BLaER1 (cell line): ENCODE measurements around the gene RASSF5.

ENCODE experiments used
- H3K27ac ChIP-seq: shearing (Covaris generic); formaldehyde crosslinking; 2 replicates; pipeline ENCODE4 v1.8.1; 2022
- H3K27me3 ChIP-seq: shearing (Covaris generic); formaldehyde crosslinking; 2 replicates; pipeline ENCODE4 v1.8.1; 2022
- H3K36me3 ChIP-seq: shearing (Covaris generic); formaldehyde crosslinking; 2 replicates; pipeline ENCODE4 v1.8.1; 2022
- H3K4me1 ChIP-seq: shearing (Covaris generic); formaldehyde crosslinking; 2 replicates; pipeline ENCODE4 v1.8.1; 2022
- H3K4me2 ChIP-seq: shearing (Covaris generic); formaldehyde crosslinking; 2 replicates; pipeline ENCODE4 v1.8.1; 2022
- H3K4me3 ChIP-seq: shearing (Covaris generic); formaldehyde crosslinking; 2 replicates; pipeline ENCODE4 v1.8.1; 2022
- H3K9ac ChIP-seq: shearing (Covaris generic); formaldehyde crosslinking; 2 replicates; pipeline ENCODE4 v1.8.1; 2022
- H3K9me3 ChIP-seq: shearing (Covaris generic); formaldehyde crosslinking; 2 replicates; pipeline ENCODE4 v1.8.1; 2022
- H4K20me1 ChIP-seq: shearing (Covaris generic); formaldehyde crosslinking; 2 replicates; pipeline ENCODE4 v1.8.1; 2022
- Cebpa-rat ChIP-seq: shearing (Covaris generic); IDR thresholded peaks from 2 replicates; pipeline ENCODE4 v1.8.1; 2022

The RASSF5 gene

DNA sequence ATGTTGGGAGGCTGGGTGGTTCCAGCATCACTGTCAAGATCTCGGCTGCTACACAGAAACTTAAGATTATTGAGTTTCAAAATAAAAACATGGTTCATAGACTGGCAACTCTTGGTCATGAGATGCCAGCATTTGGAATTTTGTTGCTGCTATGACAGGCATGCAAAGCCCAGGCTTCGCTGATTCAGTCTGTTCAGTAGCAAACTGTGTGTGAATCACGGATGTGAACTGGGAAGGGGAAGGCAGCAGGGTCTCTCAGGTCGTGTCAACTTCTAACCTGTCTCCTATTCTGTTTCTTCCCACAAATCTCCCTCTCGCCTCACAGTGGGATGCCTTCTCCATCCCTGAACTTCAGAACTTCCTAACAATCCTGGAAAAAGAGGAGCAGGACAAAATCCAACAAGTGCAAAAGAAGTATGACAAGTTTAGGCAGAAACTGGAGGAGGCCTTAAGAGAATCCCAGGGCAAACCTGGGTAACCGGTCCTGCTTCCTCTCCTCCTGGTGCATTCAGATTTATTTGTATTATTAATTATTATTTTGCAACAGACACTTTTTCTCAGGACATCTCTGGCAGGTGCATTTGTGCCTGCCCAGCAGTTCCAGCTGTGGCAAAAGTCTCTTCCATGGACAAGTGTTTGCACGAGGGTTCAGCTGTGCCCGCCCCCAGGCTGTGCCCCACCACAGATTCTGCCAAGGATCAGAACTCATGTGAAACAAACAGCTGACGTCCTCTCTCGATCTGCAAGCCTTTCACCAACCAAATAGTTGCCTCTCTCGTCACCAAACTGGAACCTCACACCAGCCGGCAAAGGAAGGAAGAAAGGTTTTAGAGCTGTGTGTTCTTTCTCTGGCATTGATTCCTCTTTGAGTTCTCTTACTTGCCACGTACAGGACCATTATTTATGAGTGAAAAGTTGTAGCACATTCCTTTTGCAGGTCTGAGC, 79.4 kb downstream of the RASSF5 start:
- TF ChIP-seq Cebpa-rat: no peak
- Histone ChIP-seq H3K36me3 (peaks cover 99% of the 10 kb centered on the region), H3K4me3 (no peak overlapping the region), H3K4me2 (no peak overlapping the region), H3K27ac (no peak overlapping the region), H3K27me3 (no peaks in the 10 kb centered on the region), H3K9me3 (no peaks in the 10 kb centered on the region), H3K9ac (no peak overlapping the region), H4K20me1 (peaks cover 91% of the 10 kb centered on the region), H3K4me1 (peaks cover 19% of the 10 kb centered on the region)

DNA sequence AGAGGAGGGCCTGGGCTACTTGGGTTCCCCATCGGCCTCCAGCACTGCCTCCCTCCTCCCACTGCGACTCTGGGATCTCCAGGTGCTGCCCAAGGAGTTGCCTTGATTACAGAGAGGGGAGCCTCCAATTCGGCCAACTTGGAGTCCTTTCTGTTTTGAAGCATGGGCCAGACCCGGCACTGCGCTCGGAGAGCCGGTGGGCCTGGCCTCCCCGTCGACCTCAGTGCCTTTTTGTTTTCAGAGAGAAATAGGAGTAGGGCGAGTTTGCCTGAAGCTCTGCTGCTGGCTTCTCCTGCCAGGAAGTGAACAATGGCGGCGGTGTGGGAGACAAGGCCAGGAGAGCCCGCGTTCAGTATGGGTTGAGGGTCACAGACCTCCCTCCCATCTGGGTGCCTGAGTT, 80.6 kb downstream of the RASSF5 start:
- peaks cover 91% of the 10 kb centered on the region for H4K20me1 ChIP-seq
- no peaks in the 10 kb centered on the region for H3K27me3 ChIP-seq
- no peak for TF ChIP-seq Cebpa-rat
- peaks cover 8% of the 10 kb centered on the region for H3K4me1 ChIP-seq
- H3K27ac ChIP-seq: no peak overlapping the region
- H3K9ac ChIP-seq: no peak overlapping the region
- no peak overlapping the region for H3K4me3 ChIP-seq
- H3K36me3 ChIP-seq: peaks cover 100% of the 10 kb centered on the region
- no peak overlapping the region for H3K4me2 ChIP-seq
- H3K9me3 ChIP-seq: no peaks in the 10 kb centered on the region

DNA sequence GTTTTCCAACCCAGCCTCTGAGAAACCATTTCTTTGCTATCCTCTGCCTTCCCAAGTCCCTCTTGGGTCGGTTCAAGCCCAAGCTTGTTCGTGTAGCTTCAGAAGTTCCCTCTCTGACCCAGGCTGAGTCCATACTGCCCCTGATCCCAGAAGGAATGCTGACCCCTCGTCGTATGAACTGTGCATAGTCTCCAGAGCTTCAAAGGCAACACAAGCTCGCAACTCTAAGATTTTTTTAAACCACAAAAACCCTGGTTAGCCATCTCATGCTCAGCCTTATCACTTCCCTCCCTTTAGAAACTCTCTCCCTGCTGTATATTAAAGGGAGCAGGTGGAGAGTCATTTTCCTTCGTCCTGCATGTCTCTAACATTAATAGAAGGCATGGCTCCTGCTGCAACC, 81.2 kb downstream of the RASSF5 start:
- H3K36me3 ChIP-seq: peaks cover 100% of the 10 kb centered on the region
- no peak overlapping the region for H3K4me3 ChIP-seq
- no peak overlapping the region for H3K27ac ChIP-seq
- peaks cover 86% of the 10 kb centered on the region for H4K20me1 ChIP-seq
- no peaks in the 10 kb centered on the region for H3K9me3 ChIP-seq
- H3K4me1 ChIP-seq: peaks cover 2% of the 10 kb centered on the region
- H3K4me2 ChIP-seq: no peak overlapping the region
- no peak overlapping the region for H3K9ac ChIP-seq
- no peaks in the 10 kb centered on the region for H3K27me3 ChIP-seq
- no peak for TF ChIP-seq Cebpa-rat

DNA sequence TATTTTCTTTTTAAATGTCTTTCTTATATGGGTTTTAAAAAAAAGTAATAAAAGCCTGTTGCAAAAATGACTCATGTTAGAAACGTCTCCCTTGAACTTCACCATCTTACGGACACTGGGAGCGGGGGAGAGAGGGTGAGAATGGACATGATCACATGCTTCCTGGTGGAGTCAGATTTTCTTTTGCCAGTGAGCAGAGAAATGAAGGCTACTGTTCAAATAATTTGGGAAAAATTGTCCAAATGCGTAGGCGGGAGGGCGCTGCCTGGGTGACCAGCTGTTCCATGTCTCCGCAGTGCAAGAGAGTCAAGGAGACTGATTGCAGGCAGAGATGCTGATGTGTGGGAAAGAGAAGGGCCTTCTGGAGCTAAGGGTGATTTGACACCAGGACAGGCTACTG, 81.9 kb downstream of the RASSF5 start:
- Histone ChIP-seq H3K9me3 (no peaks in the 10 kb centered on the region), H3K27ac (no peak overlapping the region), H3K4me2 (no peak overlapping the region), H3K4me1 (no peaks in the 10 kb centered on the region), H3K36me3 (peaks cover 99% of the 10 kb centered on the region), H4K20me1 (peaks cover 85% of the 10 kb centered on the region), H3K9ac (no peak overlapping the region), H3K27me3 (no peaks in the 10 kb centered on the region), H3K4me3 (no peak overlapping the region)
- TF ChIP-seq Cebpa-rat: no peak

DNA sequence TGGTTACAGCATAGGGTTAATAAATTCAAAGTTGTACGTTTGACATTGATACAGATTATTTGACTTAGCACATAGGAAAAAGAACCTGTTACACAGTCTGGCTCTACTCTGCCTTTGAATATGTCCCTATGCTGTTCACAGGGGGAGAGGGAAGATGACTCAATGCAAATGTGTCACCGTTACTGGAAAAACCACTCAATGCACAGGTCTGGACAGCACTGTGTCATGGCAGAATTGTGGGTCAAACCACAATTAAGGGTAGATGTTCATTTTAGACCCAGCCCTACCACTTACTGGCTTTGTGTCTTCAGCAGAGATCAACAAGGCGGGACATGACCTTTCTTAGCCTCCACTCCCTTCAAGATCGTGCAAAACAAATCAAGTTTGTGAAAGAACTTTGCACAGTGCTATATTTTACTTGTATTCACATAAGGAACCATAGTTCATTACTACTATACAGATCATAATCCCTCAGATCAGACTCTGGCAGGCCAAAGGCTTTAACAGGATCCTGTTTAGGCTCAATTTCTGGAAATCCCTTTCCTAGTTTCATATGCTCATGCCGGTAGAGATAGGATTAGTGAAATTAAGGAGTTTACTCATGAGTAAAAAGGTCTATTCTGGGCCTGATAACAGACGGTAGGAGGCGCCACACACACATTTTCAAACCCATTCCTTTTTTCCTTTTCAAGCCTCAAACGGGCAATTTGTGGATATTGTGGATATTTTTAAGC, 82.9 kb downstream of the RASSF5 start:
- no peak overlapping the region for H3K4me3 ChIP-seq
- H3K4me2 ChIP-seq: no peak overlapping the region
- no peaks in the 10 kb centered on the region for H3K27me3 ChIP-seq
- peaks cover 75% of the 10 kb centered on the region for H4K20me1 ChIP-seq
- H3K27ac ChIP-seq: no peak overlapping the region
- H3K4me1 ChIP-seq: no peaks in the 10 kb centered on the region
- no peaks in the 10 kb centered on the region for H3K9me3 ChIP-seq
- no peak for TF ChIP-seq Cebpa-rat
- H3K9ac ChIP-seq: no peak overlapping the region
- H3K36me3 ChIP-seq: peaks cover 98% of the 10 kb centered on the region

DNA sequence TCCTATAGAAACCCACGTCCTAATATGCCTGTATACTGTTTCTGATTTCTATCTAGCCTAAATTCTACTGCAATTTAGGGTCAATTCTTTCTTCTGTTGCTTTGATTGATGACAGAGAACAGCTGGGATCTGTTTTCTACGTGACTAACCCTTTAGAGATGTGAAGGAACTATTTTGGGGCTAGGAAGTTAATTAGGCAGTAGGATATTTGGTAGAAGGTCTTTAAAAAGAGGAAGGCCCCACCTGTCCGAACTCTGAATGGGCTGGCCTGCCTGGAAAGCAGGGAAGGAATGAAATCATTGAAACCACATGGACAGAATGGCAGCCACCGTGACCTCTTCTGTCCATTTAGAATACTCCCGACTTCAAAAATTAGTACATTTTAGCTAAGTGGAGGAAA, 83.9 kb downstream of the RASSF5 start:
- Histone ChIP-seq H3K4me3 (no peak overlapping the region), H3K9ac (no peak overlapping the region), H3K4me2 (no peak overlapping the region), H3K36me3 (peaks cover 98% of the 10 kb centered on the region), H4K20me1 (peaks cover 65% of the 10 kb centered on the region), H3K9me3 (no peaks in the 10 kb centered on the region), H3K27ac (no peak overlapping the region), H3K27me3 (no peaks in the 10 kb centered on the region), H3K4me1 (no peaks in the 10 kb centered on the region)
- no peak for TF ChIP-seq Cebpa-rat

DNA sequence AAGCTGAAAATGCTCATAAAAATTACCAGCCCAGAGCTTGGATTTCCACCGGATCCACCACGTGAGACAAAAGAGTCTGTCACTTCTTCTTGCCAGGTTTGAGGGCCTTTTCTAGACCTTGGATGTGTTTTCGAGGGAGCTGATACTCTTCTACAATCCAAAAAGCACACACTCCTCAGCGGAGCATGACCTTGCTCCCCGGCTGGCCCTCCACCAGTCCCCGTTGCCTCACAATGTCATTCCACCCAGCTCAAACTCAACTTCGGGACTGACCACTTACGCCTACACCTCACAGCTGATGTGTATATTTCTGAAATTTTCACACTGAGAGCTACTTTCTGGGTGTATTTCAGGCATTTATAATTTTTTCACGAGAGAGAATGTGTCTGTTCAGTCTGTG, 84.4 kb downstream of the RASSF5 start:
- Histone ChIP-seq H3K4me2 (no peak overlapping the region), H3K9me3 (no peaks in the 10 kb centered on the region), H3K9ac (no peak overlapping the region), H3K4me3 (no peak overlapping the region), H3K27ac (no peak overlapping the region), H3K4me1 (no peaks in the 10 kb centered on the region), H3K36me3 (peaks cover 98% of the 10 kb centered on the region), H3K27me3 (no peaks in the 10 kb centered on the region), H4K20me1 (peaks cover 60% of the 10 kb centered on the region)
- TF ChIP-seq Cebpa-rat: no peak

DNA sequence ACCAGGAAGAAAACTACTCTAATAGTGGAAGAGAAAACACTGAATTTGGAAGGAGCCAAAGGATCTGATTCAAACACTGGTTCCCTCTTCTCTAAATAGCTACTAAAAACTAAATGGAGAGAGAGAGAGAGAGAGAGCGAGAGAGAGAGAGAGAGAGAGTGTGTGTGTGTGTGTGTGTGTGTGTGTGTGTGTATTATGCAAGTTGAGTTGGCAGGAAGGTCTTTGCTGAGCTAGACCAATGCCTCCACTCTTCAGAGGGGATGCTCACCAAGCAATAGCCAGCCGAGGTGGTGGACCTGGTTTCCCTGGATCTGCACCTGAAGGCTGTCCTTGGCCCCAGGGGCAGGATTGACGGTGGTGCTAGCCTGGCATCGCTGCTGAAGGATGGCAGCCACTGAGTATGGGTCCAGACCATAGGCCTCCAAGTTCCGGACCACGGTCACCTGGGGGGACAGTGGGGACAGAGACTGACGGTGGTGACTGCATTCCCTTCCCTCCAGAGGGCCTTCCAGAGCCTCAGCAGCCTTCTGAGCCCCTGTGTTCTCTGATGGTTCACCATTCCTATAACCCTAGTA, 86.1 kb downstream of the RASSF5 start:
- no peak overlapping the region for H3K4me2 ChIP-seq
- peaks cover 43% of the 10 kb centered on the region for H4K20me1 ChIP-seq
- no peaks in the 10 kb centered on the region for H3K27me3 ChIP-seq
- no peak overlapping the region for H3K27ac ChIP-seq
- no peak overlapping the region for H3K9ac ChIP-seq
- no peak for TF ChIP-seq Cebpa-rat
- peaks cover 98% of the 10 kb centered on the region for H3K36me3 ChIP-seq
- H3K4me3 ChIP-seq: no peak overlapping the region
- no peaks in the 10 kb centered on the region for H3K9me3 ChIP-seq
- no peaks in the 10 kb centered on the region for H3K4me1 ChIP-seq

DNA sequence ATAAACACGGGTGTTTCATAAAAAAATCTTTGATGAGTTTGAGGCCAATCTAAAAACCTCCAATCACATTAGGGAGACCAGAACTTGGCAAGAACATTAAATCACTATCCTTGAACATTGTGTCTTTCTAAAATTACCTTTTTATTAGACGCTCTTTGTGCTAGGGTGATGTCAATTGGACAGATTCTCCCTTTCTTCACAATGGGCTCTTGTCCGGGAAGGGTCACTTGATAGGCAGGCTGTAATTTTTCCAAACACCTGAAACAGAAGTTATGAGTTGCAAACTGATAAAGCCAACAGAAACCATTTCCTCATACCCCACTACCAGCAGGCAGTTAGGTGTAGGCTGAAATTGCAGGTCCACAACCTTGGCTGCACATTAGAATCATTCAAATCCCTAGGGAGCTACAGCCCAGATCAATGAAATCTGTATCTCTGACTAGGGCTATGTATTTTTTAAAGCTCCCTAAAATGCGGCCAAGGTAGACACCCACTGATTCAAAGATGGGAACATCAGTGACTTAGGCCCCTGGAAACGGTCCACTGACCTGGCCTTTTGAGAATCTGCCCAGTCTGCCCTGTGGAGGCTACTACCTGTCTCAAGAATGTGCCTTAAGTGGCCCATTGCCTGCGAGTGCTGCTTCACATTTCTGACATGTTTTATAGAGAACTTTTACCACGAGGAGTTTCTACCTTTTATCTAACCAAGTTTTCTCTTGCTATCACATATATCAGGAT, 88.4 kb downstream of the RASSF5 start:
- no peak overlapping the region for H3K27ac ChIP-seq
- H3K4me2 ChIP-seq: no peak overlapping the region
- H3K9me3 ChIP-seq: no peaks in the 10 kb centered on the region
- H3K4me3 ChIP-seq: no peak overlapping the region
- H3K4me1 ChIP-seq: no peaks in the 10 kb centered on the region
- peaks cover 25% of the 10 kb centered on the region; the same call in 1 of the 2 replicates for H4K20me1 ChIP-seq
- H3K27me3 ChIP-seq: no peaks in the 10 kb centered on the region
- H3K9ac ChIP-seq: no peak overlapping the region
- H3K36me3 ChIP-seq: peaks cover 98% of the 10 kb centered on the region
- TF ChIP-seq Cebpa-rat: no peak
